Right hindlimb (tissue), 1 donor: ENCODE results near the gene P2RX1.
A peak's percentile ranks its signal among the peaks of the same experiment; 100 is the strongest.
"Not testable (repeated sequence)": the region's sequence is repeated elsewhere in the genome, so short reads cannot be mapped to it uniquely, and the experiment has no call there.

Source experiments
- DNase-seq: peaks from one replicate; pipeline ENCODE4 v3.0.0-alpha.2; 2018

P2RX1 gene

GRCh38 chr17:3951003-3951402 lies 34.7 kb upstream of the P2RX1 start:
- no peak for DNase-seq

- DNase-seq, result no peak
Observed at GRCh38 chr17:3950584-3950983, 34.3 kb upstream of the P2RX1 start.

- DNase-seq, result no peak
Observed at GRCh38 chr17:3949418-3949817, 33.2 kb upstream of the P2RX1 start.

- not testable (repeated sequence) for DNase-seq
Observed at GRCh38 chr17:3948551-3948950, 32.3 kb upstream of the P2RX1 start.

- DNase-seq, result no peak
Observed at GRCh38 chr17:3947318-3947810, 31.1 kb upstream of the P2RX1 start.

- DNase-seq, result no peak
Observed at GRCh38 chr17:3946711-3947235, 30.5 kb upstream of the P2RX1 start.

- DNase-seq, result peak; percentile 78
Observed at GRCh38 chr17:3944485-3945388, 28.5 kb upstream of the P2RX1 start.

GRCh38 chr17:3943240-3943891 lies 27.1 kb upstream of the P2RX1 start:
- no peak for DNase-seq

- no peak for DNase-seq
Observed at GRCh38 chr17:3940965-3941698, 24.9 kb upstream of the P2RX1 start.

- DNase-seq, result no peak
Observed at GRCh38 chr17:3937359-3937758, 21.1 kb upstream of the P2RX1 start.

GRCh38 chr17:3935825-3936355 lies 19.6 kb upstream of the P2RX1 start:
- DNase-seq, result no peak

- peak; percentile 79 for DNase-seq
Observed at GRCh38 chr17:3935140-3935542, 18.9 kb upstream of the P2RX1 start.

GRCh38 chr17:3929764-3930163 lies 13.5 kb upstream of the P2RX1 start:
- DNase-seq, result no peak

GRCh38 chr17:3929181-3929580 lies 12.9 kb upstream of the P2RX1 start:
- DNase-seq, result no peak

GRCh38 chr17:3928406-3928805 lies 12.1 kb upstream of the P2RX1 start:
- no peak for DNase-seq

GRCh38 chr17:3927628-3928340 lies 11.5 kb upstream of the P2RX1 start:
- DNase-seq, result no peak

- no peak for DNase-seq
Observed at GRCh38 chr17:3926860-3927627, 10.8 kb upstream of the P2RX1 start.

- DNase-seq, result no peak
Observed at GRCh38 chr17:3925684-3926485, 9.6 kb upstream of the P2RX1 start.

GRCh38 chr17:3924512-3925350 lies 8.5 kb upstream of the P2RX1 start:
- no peak for DNase-seq
